Liver (tissue), 9 donors: ENCODE measurements around the gene PAQR7. TPM values are rescaled to one million over a fixed set of nuclear protein-coding genes. Genes with fewer than 3 reads are reported as not detected.

ENCODE experiments used
- DNase-seq: peaks from one replicate; pipeline ENCODE4 v3.0.0-alpha.2; 2017; ENCODE audit warnings: low spot score
- H3K27ac ChIP-seq, 2 donors: one replicate each; pipeline ENCODE4 v1.7.0; 2013; ENCODE audit warnings: inconsistent platforms in 2 of 2, low read length in 2 of 2, control low read depth in 1 of 2, low read depth in 1 of 2, mild to moderate bottlenecking in 1 of 2
- H3K27me3 ChIP-seq, 4 donors: one replicate each; pipeline versions ENCODE4 v1.6.1 to v1.7.0; 2013; ENCODE audit warnings: low read length in 3 of 4, inconsistent platforms in 1 of 4, mild to moderate bottlenecking in 1 of 4, moderate library complexity in 1 of 4; ENCODE audit not compliant: control insufficient read depth in 4 of 4, insufficient read depth in 4 of 4
- H3K36me3 ChIP-seq, 4 donors: one replicate each; pipeline versions ENCODE4 v1.6.1 to v1.7.0; 2013; ENCODE audit warnings: low read length in 3 of 4, mild to moderate bottlenecking in 3 of 4, low read depth in 1 of 4, moderate library complexity in 1 of 4; ENCODE audit not compliant: control insufficient read depth in 4 of 4, insufficient read depth in 3 of 4
- H3K4me1 ChIP-seq, 4 donors: one replicate each; pipeline versions ENCODE4 v1.6.1 to v1.7.0; 2013; ENCODE audit warnings: low read length in 3 of 4, mild to moderate bottlenecking in 3 of 4, moderate library complexity in 1 of 4; ENCODE audit not compliant: control insufficient read depth in 4 of 4, insufficient read depth in 4 of 4
- H3K4me3 ChIP-seq, 3 donors: one replicate each; pipeline versions ENCODE4 v1.6.1 to v1.7.0; 2013; ENCODE audit warnings: low read length in 3 of 3, control low read depth in 1 of 3, low read depth in 1 of 3, mild to moderate bottlenecking in 1 of 3
- H3K9ac ChIP-seq, 2 donors: one replicate each; pipeline ENCODE4 v1.7.0; 2013; ENCODE audit warnings: low read length in 2 of 2, mild to moderate bottlenecking in 2 of 2, moderate library complexity in 2 of 2, control low read depth in 1 of 2, low read depth in 1 of 2
- H3K9me3 ChIP-seq, 4 donors: one replicate each; pipeline versions ENCODE4 v1.6.1 to v1.7.0; 2013; ENCODE audit warnings: low read length in 3 of 4; ENCODE audit not compliant: control insufficient read depth in 4 of 4
- ATF3 ChIP-seq: IDR thresholded peaks from 2 replicates; pipeline ENCODE4 v1.6.1; 2016; ENCODE audit warnings: antibody characterized with exemption
- CTCF ChIP-seq: fragments of 150-350 bp; IDR thresholded peaks from 2 replicates; pipeline ENCODE4 v1.5.1; 2017; ENCODE audit warnings: improper control_type of control experiment, low read depth, low read length; ENCODE audit not compliant: missing input control
- EGR1 ChIP-seq, 2 donors: IDR thresholded peaks; 2 replicates each; pipeline ENCODE4 v1.6.1; 2016 to 2018; ENCODE audit warnings: antibody characterized with exemption in 2 of 2, low read depth in 2 of 2
- FOXA1 ChIP-seq: IDR thresholded peaks from 2 replicates; pipeline ENCODE4 v1.6.1; 2016; ENCODE audit warnings: antibody characterized with exemption
- FOXA2 ChIP-seq: IDR thresholded peaks from 2 replicates; pipeline ENCODE4 v1.6.1; 2016; ENCODE audit warnings: antibody characterized with exemption
- GABPA ChIP-seq, 2 donors: IDR thresholded peaks in 1 of 2; conservative IDR thresholded peaks in 1 of 2; 2 replicates each; pipeline ENCODE4 v1.6.1; 2016; ENCODE audit warnings: antibody characterized with exemption in 2 of 2, mild to moderate bottlenecking in 1 of 2, moderate library complexity in 1 of 2
- HNF4A ChIP-seq, 2 donors: conservative IDR thresholded peaks; 2 replicates each; pipeline ENCODE4 v1.6.1; 2016; ENCODE audit warnings: antibody characterized with exemption in 2 of 2, mild to moderate bottlenecking in 2 of 2
- HNF4G ChIP-seq: IDR thresholded peaks from 2 replicates; pipeline ENCODE4 v1.6.1; 2016; ENCODE audit warnings: antibody characterized with exemption
- JUND ChIP-seq, 2 donors: IDR thresholded peaks; 2 replicates each; pipeline ENCODE4 v1.6.1; 2016; ENCODE audit warnings: antibody characterized with exemption in 2 of 2
- MAX ChIP-seq: IDR thresholded peaks from 2 replicates; pipeline ENCODE4 v1.6.1; 2016; ENCODE audit warnings: antibody characterized with exemption
- NR2F2 ChIP-seq: IDR thresholded peaks from 2 replicates; pipeline ENCODE4 v1.6.1; 2016; ENCODE audit warnings: antibody characterized with exemption
- RAD21 ChIP-seq, 2 donors: IDR thresholded peaks; 2 replicates each; pipeline ENCODE4 v1.6.1; 2016; ENCODE audit warnings: antibody characterized with exemption in 2 of 2, mild to moderate bottlenecking in 2 of 2
- REST ChIP-seq: IDR thresholded peaks from 2 replicates; pipeline ENCODE4 v1.6.1; 2016; ENCODE audit warnings: antibody characterized with exemption, mild to moderate bottlenecking
- RXRA ChIP-seq, 2 donors: IDR thresholded peaks; 2 replicates each; pipeline ENCODE4 v1.6.1; 2017 to 2018; ENCODE audit warnings: antibody characterized with exemption in 2 of 2, mild to moderate bottlenecking in 1 of 2
- SP1 ChIP-seq: IDR thresholded peaks from 2 replicates; pipeline ENCODE4 v1.6.1; 2018; ENCODE audit warnings: antibody characterized with exemption, mild to moderate bottlenecking
- YY1 ChIP-seq: IDR thresholded peaks from 2 replicates; pipeline ENCODE4 v1.6.1; 2016; ENCODE audit warnings: antibody characterized with exemption, mild to moderate bottlenecking
- ZBTB33 ChIP-seq: IDR thresholded peaks from 2 replicates; pipeline ENCODE4 v1.6.1; 2016; ENCODE audit warnings: antibody characterized with exemption
- WGBS: extraction: QIAGEN DNeasy Blood & Tissue Kit; methylation state at CpG from one replicate; pipeline ENCODE4 v1.1.7; 2013; 5-methylcytosine and 5-hydroxymethylcytosine counted together
- polyA plus RNA-seq, 2 donors: library from polyadenylated mRNA; stranded (reverse) in 1 of 2; unstranded in 1 of 2; fragments of 200-250 nt in 1 of 2; fragments of >200 nt in 1 of 2; fragmentation: Nextera tagmentation in 1 of 2; extraction: Ambion mirVana in 1 of 2; gene quantifications; one replicate each; pipeline versions ENCODE4 v1.2.1 to v1.2.3, GENCODE V29; 2013 to 2015
- total RNA-seq, 2 donors: library from RNA; depleted of rRNA; stranded (reverse); fragments of >200 nt; gene quantifications; one replicate each; pipeline ENCODE4 v1.2.3, GENCODE V29; 2014
- donor health status: healthy.
- donor health status: healthy.
- donor health status: healthy.
- donor health status: healthy.
- donor health status: healthy.

The PAQR7 gene
- total and polyA plus RNA-seq, 4 donors = 1.5 to 9.0 (median 1.8) TPM

- no peak for DNase-seq
- H3K27ac ChIP-seq = no peak overlapping the region
- no peaks in the 10 kb centered on the region for H3K36me3 ChIP-seq
- H3K27me3 ChIP-seq = no peaks in the 10 kb centered on the region
- H3K4me3 ChIP-seq = no peak overlapping the region
- TF ChIP-seq FOXA1 = no peak
- no peak for TF ChIP-seq NR2F2
- no peak for TF ChIP-seq EGR1 (IDR thresholded peaks at IDR 0.05; ENCODE audit: low read depth in 2 of 2)
- TF ChIP-seq JUND (IDR thresholded peaks at IDR 0.05) = no peak
- TF ChIP-seq GABPA (IDR thresholded peaks at IDR 0.05 in 1 of 2, conservative IDR thresholded peaks at IDR 0.05 in 1 of 2) = no peak
- no peak for TF ChIP-seq YY1
- TF ChIP-seq ZBTB33 = no peak
- no peak for TF ChIP-seq REST
- TF ChIP-seq SP1 = no peak
- TF ChIP-seq CTCF = no peak
- TF ChIP-seq RXRA (IDR thresholded peaks at IDR 0.05) = no peak
- no peak for TF ChIP-seq FOXA2
- TF ChIP-seq HNF4A (conservative IDR thresholded peaks at IDR 0.05) = no peak
- no peak for TF ChIP-seq ATF3
- no peak for TF ChIP-seq HNF4G
- no peak for TF ChIP-seq RAD21 (IDR thresholded peaks at IDR 0.05)
- no peak overlapping the region for H3K9ac ChIP-seq
- no peaks in the 10 kb centered on the region for H3K9me3 ChIP-seq
- WGBS = 63% methylated on average over 4 of the region's 4 CpGs
- H3K4me1 ChIP-seq = peaks cover 4 to 21% (median 18%) of the 10 kb centered on the region in 4 donors
Measured at GRCh38 chr1:25893116-25893515, 17.6 kb upstream of the PAQR7 start.

GRCh38 chr1:25891606-25892005 is 16.1 kb upstream of the PAQR7 start:
- H3K4me1 ChIP-seq = peaks cover 4 to 21% (median 18%) of the 10 kb centered on the region in 4 donors
- H3K9ac ChIP-seq = no peak overlapping the region
- no peak for DNase-seq
- H3K27me3 ChIP-seq = no peaks in the 10 kb centered on the region
- no peak overlapping the region for H3K27ac ChIP-seq
- no peak overlapping the region for H3K4me3 ChIP-seq
- TF ChIP-seq GABPA (IDR thresholded peaks at IDR 0.05 in 1 of 2, conservative IDR thresholded peaks at IDR 0.05 in 1 of 2) (no peak), YY1 (no peak), NR2F2 (no peak), JUND (IDR thresholded peaks at IDR 0.05) (no peak), MAX (no peak), RAD21 (IDR thresholded peaks at IDR 0.05) (no peak), HNF4A (conservative IDR thresholded peaks at IDR 0.05) (no peak), ATF3 (no peak), SP1 (no peak), CTCF (no peak), EGR1 (IDR thresholded peaks at IDR 0.05; ENCODE audit: low read depth in 2 of 2) (no peak)
- WGBS = 81% methylated on average over 5 of the region's 5 CpGs
- no peaks in the 10 kb centered on the region for H3K36me3 ChIP-seq
- no peaks in the 10 kb centered on the region for H3K9me3 ChIP-seq
